GM18507 (cell line): ENCODE measurements around the gene LRRC8E.
A peak's percentile ranks its signal among the peaks of the same experiment; 100 is the strongest.
"Not testable (repeated sequence)": the region's sequence is repeated elsewhere in the genome, so short reads cannot be mapped to it uniquely, and the experiment has no call there.

Source experiments
- DNase-seq: peaks from one replicate; pipeline ENCODE4 v3.0.0; 2011; ENCODE audit warnings: low read depth; ENCODE audit not compliant: insufficient read length; ENCODE audit errors: extremely low spot score
- FAIRE-seq: peaks from 2 replicates; lab custom pipeline; 2011; peaks lifted over from hg19 to GRCh38; lab: Jason Lieb, UNC

LRRC8E gene

GRCh38 chr19:7925171-7925851 lies 37.0 kb downstream of the LRRC8E start:
- DNase-seq (peak; percentile 61), FAIRE-seq (peak; percentile 85)

DNA sequence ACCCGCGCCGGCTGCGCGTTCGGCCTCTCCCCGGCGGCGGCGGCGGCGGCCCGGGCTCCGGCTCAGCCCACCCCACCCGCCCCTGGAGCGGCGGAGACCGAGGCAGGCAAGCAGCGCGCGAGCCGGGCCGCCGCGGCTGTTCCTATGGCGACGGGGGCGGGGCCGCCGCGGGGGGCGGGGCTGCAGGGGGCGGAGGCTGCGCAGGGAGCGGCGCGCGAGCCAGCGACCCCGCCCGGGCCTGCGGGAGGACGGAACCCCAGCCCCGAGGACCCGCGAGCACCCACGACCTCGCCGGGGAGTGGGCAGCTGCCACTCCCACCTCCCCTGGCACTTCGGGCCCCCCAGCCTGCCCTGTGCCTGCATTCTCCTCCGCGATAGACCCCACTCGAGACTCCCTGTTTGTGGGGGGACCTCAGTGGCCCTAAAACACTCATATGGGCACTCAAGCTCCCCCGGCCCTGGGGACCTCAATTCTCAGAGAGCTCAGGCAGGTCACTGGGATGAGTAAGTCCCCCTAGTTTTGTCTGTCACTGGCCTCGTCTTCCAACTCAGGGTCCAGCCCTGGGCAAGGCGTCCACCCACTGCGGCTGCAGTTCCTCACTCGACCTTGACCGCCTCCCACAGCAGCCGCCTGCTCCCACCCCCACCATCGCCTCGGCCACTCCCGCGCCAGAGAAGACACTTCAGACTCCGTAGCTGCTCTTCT lies 37.9 kb downstream of the LRRC8E start, which contains the start of gene CTXN1:
Gene CTXN1, minus strand, starts transcription at position 115 of the 706 bp plus-strand sequence. CDS start 597 bp downstream, outside the sequence.
- FAIRE-seq (no peak), DNase-seq (peak; percentile 66)

GRCh38 chr19:7926727-7927604 lies 38.7 kb downstream of the LRRC8E start:
- DNase-seq (no peak), FAIRE-seq (no peak)

- FAIRE-seq, result no peak
Observed at GRCh38 chr19:7927605-7928333, 39.5 kb downstream of the LRRC8E start.

GRCh38 chr19:7928334-7928706 lies 40.0 kb downstream of the LRRC8E start:
- FAIRE-seq, result no peak
- DNase-seq, result no peak

More at GRCh38 chr19:7927605-7928333, 39.5 kb downstream of the LRRC8E start:
- no peak for DNase-seq

DNA sequence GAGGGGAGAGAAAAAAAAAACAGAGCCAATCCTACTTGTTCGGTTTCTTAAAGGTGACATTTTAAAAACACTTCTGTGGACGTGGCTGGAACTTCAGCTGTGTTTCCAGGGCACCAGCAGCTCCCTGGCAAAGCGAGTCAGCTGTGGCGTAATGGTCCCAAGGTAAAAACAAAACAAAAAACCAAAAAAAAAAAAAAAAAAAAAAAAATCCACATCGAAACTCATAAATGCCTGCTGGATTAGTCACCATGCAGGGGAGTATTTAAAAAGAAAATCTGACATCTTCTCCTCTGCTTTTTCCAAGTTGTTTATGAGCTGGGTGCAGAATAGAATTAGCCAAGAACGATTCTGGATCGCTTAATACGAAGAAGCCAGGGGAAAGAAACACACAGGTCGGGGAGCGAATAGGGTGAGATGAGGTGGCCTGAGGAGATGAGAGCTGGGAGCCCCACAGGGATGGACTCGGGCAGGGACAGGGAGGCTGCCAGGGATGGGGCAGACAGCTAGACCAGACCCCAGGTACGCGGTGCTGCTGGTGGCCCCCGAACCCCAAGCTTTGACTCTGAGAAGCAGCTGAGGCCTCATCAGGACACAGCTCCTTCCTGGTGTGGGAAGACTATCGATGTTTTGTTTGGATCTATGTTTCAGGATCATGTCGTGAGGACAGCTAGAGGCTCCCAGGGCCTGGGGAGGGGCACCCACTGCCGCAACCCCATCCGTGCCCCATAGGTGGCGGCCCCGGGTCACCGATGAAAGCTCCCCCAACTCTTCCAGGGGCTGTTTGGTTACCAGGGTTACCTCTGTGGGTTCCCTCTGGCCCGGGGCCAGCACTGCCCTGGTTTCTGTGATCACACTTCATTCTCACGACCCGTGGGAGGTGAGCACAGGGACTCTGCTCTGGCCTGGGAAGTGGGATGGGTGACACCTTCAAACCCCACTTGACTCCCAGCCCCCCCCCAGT lies 40.7 kb downstream of the LRRC8E start:
- no peak for FAIRE-seq

DNA sequence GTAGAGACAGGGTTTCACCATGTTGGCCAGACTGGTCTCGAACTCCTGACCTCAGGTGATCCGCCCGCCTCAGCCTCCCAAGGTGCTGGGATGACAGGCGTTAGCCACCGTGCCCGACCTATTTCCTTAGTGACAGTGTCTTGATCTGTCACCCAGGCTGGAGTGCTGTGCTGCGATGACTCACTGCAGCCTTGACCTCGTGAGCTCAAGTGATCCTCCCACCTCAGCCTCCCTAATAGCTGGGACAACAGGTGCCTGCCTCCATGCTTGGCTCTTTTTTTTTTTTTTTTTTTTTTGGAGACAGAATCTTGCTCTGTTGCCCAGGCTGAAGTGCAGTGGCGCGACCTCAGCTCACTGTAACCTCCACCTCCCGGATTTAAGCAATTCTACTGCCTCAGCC lies 41.7 kb downstream of the LRRC8E start:
- not testable (repeated sequence) for DNase-seq, FAIRE-seq

More for the DNA sequence above, 40.7 kb downstream of the LRRC8E start:
- no peak for DNase-seq

- no peak for FAIRE-seq
- no peak for DNase-seq
Observed at GRCh38 chr19:7930765-7931164, 42.5 kb downstream of the LRRC8E start.

GRCh38 chr19:7931221-7932061 lies 43.1 kb downstream of the LRRC8E start:
- DNase-seq (no peak), FAIRE-seq (no peak)

DNA sequence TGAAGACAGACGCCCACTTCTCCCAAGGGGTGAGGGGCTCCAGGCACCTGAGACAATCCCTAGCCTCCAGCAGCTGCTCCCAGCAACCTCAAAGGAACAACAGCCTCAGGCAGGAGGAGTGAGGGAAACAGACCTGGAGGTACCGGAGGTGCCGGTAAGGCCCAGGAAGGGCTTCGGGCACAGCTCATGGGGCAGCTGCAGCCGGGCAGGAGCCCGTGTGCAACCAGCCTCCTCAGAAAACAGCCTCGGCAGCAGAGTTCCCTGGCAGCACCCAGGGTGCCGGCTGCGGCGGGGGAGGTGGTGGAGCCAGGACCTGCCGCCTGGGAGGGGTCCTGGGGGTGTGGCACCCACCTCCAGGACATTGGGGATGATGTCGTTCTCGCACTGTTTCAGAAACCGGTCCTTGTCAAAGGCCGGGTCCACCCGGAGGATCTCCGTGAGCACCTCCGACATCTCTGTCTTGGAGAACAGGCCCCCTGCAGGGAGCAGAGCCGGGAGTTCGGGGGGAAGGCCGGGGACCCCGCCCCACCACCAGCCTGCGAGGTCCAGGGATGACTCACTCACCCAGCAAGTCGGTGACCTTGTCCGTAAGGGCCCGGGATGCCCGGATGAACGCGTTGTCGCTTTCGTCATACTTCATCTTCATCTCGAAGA lies 44.1 kb downstream of the LRRC8E start:
- FAIRE-seq (no peak), DNase-seq (no peak)

GRCh38 chr19:7932930-7933300 lies 44.6 kb downstream of the LRRC8E start:
- DNase-seq (no peak), FAIRE-seq (no peak)

DNA sequence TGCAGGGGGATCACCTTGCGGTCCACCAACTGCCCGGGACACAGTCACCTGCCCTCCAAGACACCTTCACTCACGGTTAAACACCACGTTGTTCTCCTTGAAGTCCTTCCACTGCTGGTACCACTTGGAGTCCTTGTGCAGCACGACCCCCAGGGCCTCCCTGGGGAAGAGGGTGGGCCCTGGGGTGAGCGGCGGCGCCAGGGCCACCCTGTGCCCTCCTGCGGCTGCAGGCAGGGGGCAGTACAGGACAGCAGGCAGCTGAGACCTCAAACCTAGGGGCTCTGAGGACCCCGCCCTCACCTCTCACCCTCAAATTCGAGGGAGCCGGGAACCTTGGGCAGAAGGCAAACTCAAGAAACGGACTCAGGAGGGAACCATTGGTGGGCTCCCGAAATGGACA lies 45.1 kb downstream of the LRRC8E start:
- FAIRE-seq, result no peak
- DNase-seq, result no peak

DNA sequence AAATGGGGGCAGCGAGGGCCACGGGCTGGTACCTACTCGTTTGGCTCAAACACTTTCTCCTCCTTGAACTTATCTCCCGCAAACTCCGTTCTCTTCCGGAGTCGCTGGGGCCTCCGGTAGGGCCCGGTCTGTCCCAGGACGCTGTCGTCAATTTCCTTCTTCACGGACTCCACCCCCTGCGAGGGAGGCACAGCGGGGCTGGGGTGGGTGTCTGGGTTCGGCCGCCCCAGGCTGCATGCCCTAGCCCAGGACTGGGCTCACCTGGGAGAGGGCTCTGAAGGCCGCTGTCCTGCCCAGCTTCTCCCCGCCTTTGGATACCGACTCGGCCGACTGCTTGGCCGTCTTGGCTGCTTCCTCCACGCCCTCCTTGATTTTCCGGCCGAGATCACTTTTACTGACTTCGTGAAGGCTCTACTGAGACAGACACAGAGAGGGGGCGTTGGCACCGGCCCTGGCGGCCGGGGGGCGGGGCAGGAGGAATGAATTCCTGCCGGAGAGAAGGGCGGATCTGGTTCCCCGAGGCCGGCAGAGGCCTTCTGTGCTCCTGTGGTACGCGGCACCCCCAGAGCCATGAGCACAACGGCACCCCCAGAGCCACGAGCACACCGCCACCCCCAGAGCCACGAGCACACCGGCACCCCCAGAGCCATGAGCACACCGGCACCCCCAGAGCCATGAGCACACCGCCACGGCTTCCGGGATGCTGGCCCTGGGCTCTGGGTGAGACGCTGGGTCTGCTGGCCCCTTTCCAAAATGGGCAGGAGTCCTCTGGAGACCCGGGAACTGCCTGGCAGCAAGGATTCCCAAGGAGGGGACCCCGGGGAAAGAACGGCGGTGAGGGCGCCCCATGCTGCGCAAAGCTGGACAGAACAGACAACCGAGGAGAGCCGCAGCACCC lies 45.8 kb downstream of the LRRC8E start:
- DNase-seq (no peak), FAIRE-seq (no peak)

DNA sequence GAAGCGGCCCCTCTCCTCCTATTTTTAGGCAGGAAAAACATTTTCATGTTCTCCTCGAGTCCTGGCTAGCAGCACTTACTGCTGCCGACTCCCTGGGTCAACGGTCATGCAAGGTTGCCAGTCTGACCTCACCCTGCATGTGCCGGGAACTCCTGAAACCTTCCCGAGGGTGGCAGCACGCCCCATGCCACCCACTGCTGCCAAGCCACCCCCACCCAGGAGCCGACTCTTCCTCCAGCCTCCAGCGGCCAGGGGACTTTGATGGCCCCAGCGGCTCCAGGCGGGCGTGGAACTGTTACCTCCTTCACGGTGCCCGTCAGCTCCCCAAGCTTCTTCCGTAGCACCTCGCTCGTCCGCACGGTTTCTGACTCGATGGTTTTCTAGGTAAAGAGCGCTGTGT lies 46.5 kb downstream of the LRRC8E start:
- no peak for FAIRE-seq
- DNase-seq, result no peak

- DNase-seq, result no peak
Observed at GRCh38 chr19:7940841-7941240, 52.5 kb downstream of the LRRC8E start.

DNA sequence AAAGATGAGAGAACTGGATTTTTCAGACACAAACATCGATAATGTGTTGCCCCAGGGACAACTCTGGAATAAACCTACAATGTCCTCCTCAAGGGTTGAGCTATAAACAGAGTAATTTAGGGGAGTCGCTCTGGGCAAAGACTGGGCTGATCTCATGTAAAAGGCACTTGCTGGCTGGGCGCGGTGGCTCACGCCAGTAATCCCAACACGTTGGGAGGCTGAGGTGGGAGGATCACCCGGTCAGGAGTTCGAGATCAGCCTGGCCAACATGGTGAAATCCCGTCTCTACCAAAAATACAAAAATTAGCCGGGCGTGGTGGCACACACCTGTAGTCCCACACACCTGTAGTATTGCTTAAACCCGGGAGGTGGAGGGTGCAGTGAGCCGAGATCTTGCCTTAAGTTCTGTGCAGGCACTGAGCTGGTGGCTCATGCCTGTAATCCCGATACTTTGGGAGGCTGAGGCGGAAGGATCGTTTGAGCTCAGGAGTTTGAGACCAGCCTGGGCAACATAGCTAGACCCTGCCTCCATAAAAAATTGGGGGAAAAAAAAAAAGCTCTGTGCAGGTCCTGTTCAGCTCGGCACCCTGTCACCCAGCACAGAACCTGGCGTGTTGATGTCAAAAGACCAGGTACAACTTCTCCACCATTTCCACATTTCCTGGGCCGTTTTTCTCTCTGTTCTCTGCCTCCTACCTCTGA lies 53.7 kb downstream of the LRRC8E start:
- no peak for FAIRE-seq

More at GRCh38 chr19:7940841-7941240, 52.5 kb downstream of the LRRC8E start:
- FAIRE-seq, result no peak

More for the DNA sequence above, 53.7 kb downstream of the LRRC8E start:
- DNase-seq, result no peak
